CD8-positive, alpha-beta memory T cell (primary cell): Measurements from ENCODE around the gene AIF1L. TPM values are rescaled to one million over a fixed set of nuclear protein-coding genes. Genes with fewer than 3 reads are reported as not detected.

ENCODE experiments used
- CTCF ChIA-PET: fragments of 350-600 bp; sonication (Branson Sonifier 250); formaldehyde crosslinking; loops from one replicate; lab custom pipeline; 2021; ENCODE audit warnings: antibody characterized with exemption; lab: Charles Lee
- POLR2A ChIA-PET: fragments of 350-600 bp; sonication (Branson Sonifier 250); formaldehyde crosslinking; loops from one replicate; lab custom pipeline; 2021; ENCODE audit warnings: antibody characterized with exemption; lab: Charles Lee
- DNase-seq, 5 donors: peaks; one replicate each; pipeline versions ENCODE4 v3.0.0 to v3.0.0-alpha.2; 2020 to 2022; ENCODE audit warnings: mixed read lengths in 1 of 5
- H3K27ac ChIP-seq: one replicate; pipeline ENCODE4 v1.7.0; 2013; ENCODE audit warnings: low read depth, mild to moderate bottlenecking, low read length, moderate library complexity
- H3K27me3 ChIP-seq: 2 replicates; pipeline ENCODE4 v1.7.0; 2013; ENCODE audit warnings: low read length, mild to moderate bottlenecking; ENCODE audit not compliant: insufficient read depth, poor library complexity, severe bottlenecking
- H3K36me3 ChIP-seq: 2 replicates; pipeline ENCODE4 v1.7.0; 2013; ENCODE audit warnings: mild to moderate bottlenecking, low read length, moderate library complexity; ENCODE audit not compliant: insufficient read depth
- H3K4me1 ChIP-seq: 2 replicates; pipeline ENCODE4 v1.7.0; 2013; ENCODE audit warnings: mild to moderate bottlenecking, low read length, moderate library complexity; ENCODE audit not compliant: insufficient read depth
- H3K4me3 ChIP-seq: 2 replicates; pipeline ENCODE4 v1.7.0; 2013; ENCODE audit warnings: mild to moderate bottlenecking, low read length
- H3K9me3 ChIP-seq: 2 replicates; pipeline ENCODE4 v1.7.0; 2013; ENCODE audit warnings: mild to moderate bottlenecking, low read length
- H3K27ac Mint-ChIP-seq, 8 donors: one replicate each; pipeline ENCODE4 v1.8.0; 2020 to 2021; ENCODE audit warnings: mixed read lengths in 8 of 8, mild to moderate bottlenecking in 6 of 8, inconsistent platforms in 3 of 8, moderate library complexity in 3 of 8
- H3K27me3 Mint-ChIP-seq, 2 donors: one replicate each; pipeline ENCODE4 v1.8.0; 2020 to 2021; ENCODE audit warnings: mixed read lengths in 2 of 2, mild to moderate bottlenecking in 1 of 2, moderate library complexity in 1 of 2
- H3K36me3 Mint-ChIP-seq, 3 donors: one replicate each; pipeline ENCODE4 v1.8.0; 2020 to 2021; ENCODE audit warnings: mixed read lengths in 3 of 3, inconsistent platforms in 1 of 3, mild to moderate bottlenecking in 1 of 3
- H3K4me1 Mint-ChIP-seq, 3 donors: one replicate each; pipeline ENCODE4 v1.8.0; 2020 to 2021; ENCODE audit warnings: mixed read lengths in 3 of 3, inconsistent platforms in 1 of 3, mild to moderate bottlenecking in 1 of 3
- H3K4me3 Mint-ChIP-seq, 7 donors: one replicate each; pipeline ENCODE4 v1.8.0; 2020 to 2021; ENCODE audit warnings: mixed read lengths in 7 of 7, mild to moderate bottlenecking in 6 of 7, moderate library complexity in 4 of 7, inconsistent platforms in 2 of 7
- H3K9me3 Mint-ChIP-seq, 5 donors: one replicate each; pipeline ENCODE4 v1.8.0; 2020 to 2022; ENCODE audit warnings: mixed read lengths in 5 of 5, mild to moderate bottlenecking in 3 of 5, moderate library complexity in 2 of 5, inconsistent platforms in 1 of 5
- polyA plus RNA-seq: library from polyadenylated mRNA; unstranded; fragments of 300-500 nt; fragmentation: Illumina TruSeq; gene quantifications from one replicate; pipeline ENCODE4 v1.2.3, GENCODE V29; 2021
- total RNA-seq, 2 experiments: library from RNA; stranded (reverse); gene quantifications; one replicate each; pipeline ENCODE4 v1.2.3, GENCODE V29; 2021

Gene AIF1L
- total and polyA plus RNA-seq, 3 experiments from 2014 or later = 0.27 to 0.48 TPM; not detected in 1

GRCh38 chr9:131142160-131142559 is 45.8 kb downstream of the AIF1L start:
- peaks cover 25 to 90% (median 41%) of the 10 kb centered on the region in 3 donors for H3K36me3 Mint-ChIP-seq
- no peak overlapping the region for H3K4me3 Mint-ChIP-seq

GRCh38 chr9:131144201-131144600 is 47.9 kb downstream of the AIF1L start:
- peaks cover 81% of the 10 kb centered on the region for H3K36me3 ChIP-seq

More at GRCh38 chr9:131142160-131142559, 45.8 kb downstream of the AIF1L start:
- no peaks in the 10 kb centered on the region for H3K4me1 ChIP-seq
- no peaks in the 10 kb centered on the region for H3K9me3 Mint-ChIP-seq
- peak overlapping the region in 2 of 8 donors; percentile 17 to 40 for H3K27ac Mint-ChIP-seq
- H3K27me3 Mint-ChIP-seq = no peaks in the 10 kb centered on the region
- no peaks in the 10 kb centered on the region for H3K9me3 ChIP-seq
- peaks cover 69% of the 10 kb centered on the region for H3K36me3 ChIP-seq
- POLR2A ChIA-PET = no interaction called here
- CTCF ChIA-PET = no interaction called here
- DNase-seq = no peak
- peaks cover 1 to 15% (median 2%) of the 10 kb centered on the region in 3 donors for H3K4me1 Mint-ChIP-seq
- no peak overlapping the region for H3K27ac ChIP-seq
- no peak overlapping the region for H3K4me3 ChIP-seq
- H3K27me3 ChIP-seq = no peaks in the 10 kb centered on the region

GRCh38 chr9:131145245-131145644 is 48.9 kb downstream of the AIF1L start:
- Mint-ChIP-seq H3K27me3 (no peaks in the 10 kb centered on the region), H3K27ac (peak overlapping the region in 1 of 8 donors; percentile 78), H3K9me3 (no peaks in the 10 kb centered on the region), H3K4me1 (peaks cover 14 to 31% (median 15%) of the 10 kb centered on the region in 3 donors), H3K4me3 (no peak overlapping the region), H3K36me3 (peaks cover 21 to 93% (median 46%) of the 10 kb centered on the region in 3 donors)
- no peaks in the 10 kb centered on the region for H3K4me1 ChIP-seq
- DNase-seq = no peak
- no peak overlapping the region for H3K27ac ChIP-seq
- H3K27me3 ChIP-seq = no peaks in the 10 kb centered on the region
- CTCF ChIA-PET = no interaction called here
- H3K36me3 ChIP-seq = peaks cover 80% of the 10 kb centered on the region
- no peaks in the 10 kb centered on the region for H3K9me3 ChIP-seq
- no peak overlapping the region for H3K4me3 ChIP-seq
- POLR2A ChIA-PET = no interaction called here

More at GRCh38 chr9:131144201-131144600, 47.9 kb downstream of the AIF1L start:
- CTCF ChIA-PET = no interaction called here
- no peaks in the 10 kb centered on the region for H3K27me3 Mint-ChIP-seq
- DNase-seq = no peak
- no peak overlapping the region for H3K4me3 Mint-ChIP-seq
- H3K9me3 Mint-ChIP-seq = no peaks in the 10 kb centered on the region
- Histone ChIP-seq H3K9me3 (no peaks in the 10 kb centered on the region), H3K27me3 (no peaks in the 10 kb centered on the region), H3K4me1 (no peaks in the 10 kb centered on the region), H3K27ac (no peak overlapping the region), H3K4me3 (no peak overlapping the region)
- H3K36me3 Mint-ChIP-seq = peaks cover 25 to 93% (median 46%) of the 10 kb centered on the region in 3 donors
- POLR2A ChIA-PET = no interaction called here
- H3K27ac Mint-ChIP-seq = peak overlapping the region in 4 of 8 donors; percentile 32 to 77 (median 38)
- H3K4me1 Mint-ChIP-seq = peaks cover 6 to 24% (median 6%) of the 10 kb centered on the region in 3 donors

GRCh38 chr9:131146186-131146585 is 49.9 kb downstream of the AIF1L start:
- H3K27me3 Mint-ChIP-seq = no peaks in the 10 kb centered on the region
- peaks cover 14 to 31% (median 15%) of the 10 kb centered on the region in 3 donors for H3K4me1 Mint-ChIP-seq
- H3K4me1 ChIP-seq = no peaks in the 10 kb centered on the region
- H3K36me3 Mint-ChIP-seq = peaks cover 14 to 92% (median 41%) of the 10 kb centered on the region in 3 donors
- H3K27ac Mint-ChIP-seq = peak overlapping the region in 1 of 8 donors; percentile 50
- H3K36me3 ChIP-seq = peaks cover 79% of the 10 kb centered on the region
- no peaks in the 10 kb centered on the region for H3K27me3 ChIP-seq
- no peak for DNase-seq
- no peak overlapping the region for H3K4me3 ChIP-seq
- no peak overlapping the region for H3K4me3 Mint-ChIP-seq
- POLR2A ChIA-PET = no interaction called here
- no peak overlapping the region for H3K27ac ChIP-seq
- H3K9me3 Mint-ChIP-seq = no peaks in the 10 kb centered on the region
- CTCF ChIA-PET = no interaction called here
- H3K9me3 ChIP-seq = no peaks in the 10 kb centered on the region

GRCh38 chr9:131148276-131148675 is 51.9 kb downstream of the AIF1L start:
- peaks cover 85% of the 10 kb centered on the region for H3K36me3 ChIP-seq
- Mint-ChIP-seq H3K36me3 (peaks cover 14 to 93% (median 42%) of the 10 kb centered on the region in 3 donors), H3K9me3 (no peaks in the 10 kb centered on the region), H3K27me3 (no peaks in the 10 kb centered on the region), H3K4me3 (no peak overlapping the region), H3K4me1 (peaks cover 14 to 35% (median 15%) of the 10 kb centered on the region in 3 donors), H3K27ac (peak overlapping the region in 2 of 8 donors; percentile 50 to 57)
- no peaks in the 10 kb centered on the region for H3K4me1 ChIP-seq
- no peaks in the 10 kb centered on the region for H3K9me3 ChIP-seq
- ChIA-PET POLR2A (no interaction called here), CTCF (no interaction called here)
- no peaks in the 10 kb centered on the region for H3K27me3 ChIP-seq
- no peak for DNase-seq
- no peak overlapping the region for H3K4me3 ChIP-seq
- no peak overlapping the region for H3K27ac ChIP-seq

GRCh38 chr9:131148966-131149687 is 52.8 kb downstream of the AIF1L start:
- H3K4me3 Mint-ChIP-seq = no peak overlapping the region
- no peaks in the 10 kb centered on the region for H3K9me3 Mint-ChIP-seq
- H3K36me3 Mint-ChIP-seq = peaks cover 9 to 92% (median 43%) of the 10 kb centered on the region in 3 donors
- Histone ChIP-seq H3K9me3 (no peaks in the 10 kb centered on the region), H3K27ac (no peak overlapping the region), H3K4me3 (no peak overlapping the region), H3K27me3 (no peaks in the 10 kb centered on the region), H3K36me3 (peaks cover 86% of the 10 kb centered on the region), H3K4me1 (no peaks in the 10 kb centered on the region)
- ChIA-PET CTCF (no interaction called here), POLR2A (no interaction called here)
- peak in 1 of 5 donors; percentile 6 for DNase-seq
- H3K27ac Mint-ChIP-seq = peak overlapping the region in 6 of 8 donors; percentile 2 to 86 (median 56)
- H3K4me1 Mint-ChIP-seq = peaks cover 13 to 30% (median 18%) of the 10 kb centered on the region in 3 donors
- no peaks in the 10 kb centered on the region for H3K27me3 Mint-ChIP-seq

- H3K36me3 Mint-ChIP-seq = peaks cover 4 to 92% (median 42%) of the 10 kb centered on the region in 3 donors
- no peaks in the 10 kb centered on the region for H3K9me3 ChIP-seq
- DNase-seq = peak in 1 of 5 donors; percentile 7
- no peak overlapping the region for H3K4me3 Mint-ChIP-seq
- peak overlapping the region in 6 of 8 donors; percentile 2 to 86 (median 46) for H3K27ac Mint-ChIP-seq
- H3K27me3 Mint-ChIP-seq = no peaks in the 10 kb centered on the region
- no peaks in the 10 kb centered on the region for H3K27me3 ChIP-seq
- no peaks in the 10 kb centered on the region for H3K4me1 ChIP-seq
- H3K4me3 ChIP-seq = no peak overlapping the region
- ChIA-PET POLR2A (no interaction called here), CTCF (no interaction called here)
- no peaks in the 10 kb centered on the region for H3K9me3 Mint-ChIP-seq
- H3K4me1 Mint-ChIP-seq = peaks cover 14 to 33% (median 18%) of the 10 kb centered on the region in 3 donors
- no peak overlapping the region for H3K27ac ChIP-seq
- H3K36me3 ChIP-seq = peaks cover 80% of the 10 kb centered on the region
These were observed 53.3 kb downstream of the AIF1L start for GRCh38 chr9:131149688-131150053.

- H3K36me3 ChIP-seq = peaks cover 48% of the 10 kb centered on the region
- no peak overlapping the region for H3K27ac ChIP-seq
- ChIA-PET CTCF (no interaction called here), POLR2A (no interaction called here)
- Mint-ChIP-seq H3K36me3 (peaks cover 0 to 89% (median 26%) of the 10 kb centered on the region in 3 donors), H3K4me3 (no peak overlapping the region), H3K27me3 (no peaks in the 10 kb centered on the region), H3K4me1 (peaks cover 25 to 27% (median 26%) of the 10 kb centered on the region in 3 donors), H3K9me3 (no peaks in the 10 kb centered on the region), H3K27ac (peak overlapping the region in 5 of 8 donors; percentile 22 to 64 (median 31))
- H3K4me1 ChIP-seq = no peaks in the 10 kb centered on the region
- DNase-seq = no peak
- H3K4me3 ChIP-seq = no peak overlapping the region
- H3K27me3 ChIP-seq = no peaks in the 10 kb centered on the region
- no peaks in the 10 kb centered on the region for H3K9me3 ChIP-seq
These were observed 57.3 kb downstream of the AIF1L start for GRCh38 chr9:131153595-131153994.
